ENCODE data around the gene COG5.

Gene COG5

GRCh38 chr7:107563081-107563774, 492 bp downstream of the COG5 start:
- peak overlapping the region; percentile 95 for H3K4me3 ChIP-seq (ENCODE audit: low read length)
- TF ChIP-seq CTCF (conservative IDR thresholded peaks at IDR 0.05; ENCODE audit: low read length): no peak
- peak; percentile 15 for DNase-seq (ENCODE audit: low read depth)

- no peak for DNase-seq (ENCODE audit: low read depth)
- TF ChIP-seq CTCF (conservative IDR thresholded peaks at IDR 0.05; ENCODE audit: low read length): no peak
- peak overlapping the region; percentile 6 for H3K4me3 ChIP-seq (ENCODE audit: low read length)
These were observed 2.7 kb downstream of the COG5 start for GRCh38 chr7:107560898-107561516.

- H3K4me3 ChIP-seq (ENCODE audit: low read length): no peak overlapping the region
- TF ChIP-seq CTCF (conservative IDR thresholded peaks at IDR 0.05; ENCODE audit: low read length): no peak
- DNase-seq (ENCODE audit: low read depth): peak; percentile 75
These were observed 3.9 kb downstream of the COG5 start for GRCh38 chr7:107559864-107560263.

GRCh38 chr7:107555893-107556292, 7.8 kb downstream of the COG5 start:
- H3K4me3 ChIP-seq (ENCODE audit: low read length): no peak overlapping the region
- no peak for TF ChIP-seq CTCF (conservative IDR thresholded peaks at IDR 0.05; ENCODE audit: low read length)
- DNase-seq (ENCODE audit: low read depth): no peak

GRCh38 chr7:107551936-107552335, 11.8 kb downstream of the COG5 start:
- DNase-seq (ENCODE audit: low read depth): peak; percentile 13
- H3K4me3 ChIP-seq (ENCODE audit: low read length): no peak overlapping the region
- TF ChIP-seq CTCF (conservative IDR thresholded peaks at IDR 0.05; ENCODE audit: low read length): no peak

GRCh38 chr7:107544848-107545591, 18.7 kb downstream of the COG5 start:
- no peak for TF ChIP-seq CTCF (conservative IDR thresholded peaks at IDR 0.05; ENCODE audit: low read length)
- no peak overlapping the region for H3K4me3 ChIP-seq (ENCODE audit: low read length)
- no peak for DNase-seq (ENCODE audit: low read depth)
